ENCODE measurements around the gene PPP1R14C.

The PPP1R14C gene

DNA sequence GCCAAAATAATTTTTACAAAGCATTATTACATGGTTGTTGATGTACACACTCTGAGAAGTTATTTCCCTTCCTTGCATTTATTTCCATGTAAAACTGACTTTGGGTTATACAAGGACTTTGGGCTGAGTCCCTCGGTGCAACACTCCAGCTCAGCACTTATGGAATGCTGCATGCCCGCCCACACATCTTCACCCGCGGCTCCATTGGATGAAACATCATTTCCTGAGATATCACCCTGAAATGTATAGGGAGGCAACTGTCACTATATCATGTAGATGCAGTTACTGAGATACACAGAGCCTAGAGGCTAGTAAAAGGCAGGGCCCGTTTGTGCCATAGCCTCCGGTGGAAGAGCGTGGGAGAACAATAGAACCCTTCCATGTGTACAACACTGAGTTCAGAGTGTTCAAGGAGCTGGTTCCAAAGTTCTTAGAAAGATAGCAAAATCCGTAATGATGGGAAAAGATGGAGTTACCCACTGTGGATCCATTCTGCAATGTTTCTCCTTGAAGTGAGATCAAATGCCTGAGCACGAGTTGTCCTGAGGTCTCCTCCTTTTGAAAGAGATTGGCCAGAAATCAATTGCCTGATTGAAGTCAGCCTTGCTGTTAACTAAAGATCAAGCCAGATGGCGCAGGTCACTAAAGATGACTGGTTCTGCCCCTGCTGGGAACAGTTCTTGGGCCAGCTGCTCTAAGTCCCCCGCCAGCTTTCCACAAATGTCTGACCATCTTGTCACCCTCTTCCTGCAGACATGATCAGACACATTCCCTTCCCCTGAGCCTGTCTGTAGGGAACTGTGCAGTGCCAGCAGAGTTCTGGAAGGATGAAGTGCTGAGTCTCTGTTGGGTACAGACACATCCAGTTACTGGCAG lies 125.1 kb downstream of the PPP1R14C start:
- Histone ChIP-seq H2BK120ac (ENCODE audit: low read depth, low read length) (no peak overlapping the region), H4K91ac (ENCODE audit: low read length) (no peak overlapping the region), H2BK12ac (ENCODE audit: low read length in 2 of 2) (no peak overlapping the region), H3K4me3 (ENCODE audit: insufficient read depth in 1 of 2, low read depth in 1 of 2, low read length in 2 of 2) (no peak overlapping the region), H3K9ac (ENCODE audit: low read length) (peak overlapping the region; percentile 65), H3K4me1 (ENCODE audit: control insufficient read depth, insufficient read depth, low read depth, low read length) (peaks cover 10% of the 10 kb centered on the region), H3K14ac (ENCODE audit: low read length in 2 of 2) (no peak overlapping the region), H2BK5ac (ENCODE audit: low read depth, low read length, poor library complexity, severe bottlenecking) (no peak overlapping the region), H3K27ac (ENCODE audit: low read length, poor library complexity, severe bottlenecking) (no peak overlapping the region), H2AFZ (ENCODE audit: low read depth, low read length) (no peak overlapping the region), H3K79me1 (replicated peaks; ENCODE audit: low read length, poor library complexity, severe bottlenecking) (no peaks in the 10 kb centered on the region), H3K18ac (ENCODE audit: low read depth in 1 of 2, low read length in 2 of 2) (peak overlapping the region in 1 of 2 experiments; percentile 1), H2AK5ac (ENCODE audit: low read length, severe bottlenecking) (no peak overlapping the region), H3K36me3 (ENCODE audit: control insufficient read depth in 1 of 2, insufficient read depth in 2 of 2, low read depth in 1 of 2, low read length in 2 of 2) (no peaks in the 10 kb centered on the region), H4K8ac (ENCODE audit: low read length) (no peak overlapping the region), H2BK15ac (ENCODE audit: low read depth, poor library complexity, severe bottlenecking) (no peak overlapping the region), H3K4me2 (ENCODE audit: low read length, poor library complexity, severe bottlenecking) (no peak overlapping the region), H3K4ac (ENCODE audit: low read depth in 1 of 2, low read length in 2 of 2) (no peak overlapping the region), H3K27me3 (ENCODE audit: control insufficient read depth in 1 of 2, insufficient read depth in 1 of 2, low read length in 2 of 2) (no peaks in the 10 kb centered on the region), H3K9me3 (ENCODE audit: control insufficient read depth, low read length) (no peaks in the 10 kb centered on the region), H3K23ac (ENCODE audit: low read length in 2 of 2) (no peak overlapping the region)
- peak; percentile 24 for DNase-seq
- WGBS = 77% methylated on average over 8 of the region's 11 CpGs

- Histone ChIP-seq H3K23ac (ENCODE audit: low read length in 2 of 2) (no peak overlapping the region), H3K27ac (ENCODE audit: low read length, poor library complexity, severe bottlenecking) (no peak overlapping the region), H2AK5ac (ENCODE audit: low read length, severe bottlenecking) (no peak overlapping the region), H2AFZ (ENCODE audit: low read depth, low read length) (no peak overlapping the region), H3K27me3 (ENCODE audit: control insufficient read depth in 1 of 2, insufficient read depth in 1 of 2, low read length in 2 of 2) (peaks cover 0 to 5% of the 10 kb centered on the region in 2 experiments), H4K8ac (ENCODE audit: low read length) (no peak overlapping the region), H3K4ac (ENCODE audit: low read depth in 1 of 2, low read length in 2 of 2) (no peak overlapping the region), H2BK5ac (ENCODE audit: low read depth, low read length, poor library complexity, severe bottlenecking) (no peak overlapping the region), H3K9ac (ENCODE audit: low read length) (no peak overlapping the region), H3K36me3 (ENCODE audit: control insufficient read depth in 1 of 2, insufficient read depth in 2 of 2, low read depth in 1 of 2, low read length in 2 of 2) (no peaks in the 10 kb centered on the region), H2BK15ac (ENCODE audit: low read depth, poor library complexity, severe bottlenecking) (no peak overlapping the region), H3K14ac (ENCODE audit: low read length in 2 of 2) (peak overlapping the region in 1 of 2 experiments; percentile 48), H3K4me3 (ENCODE audit: insufficient read depth in 1 of 2, low read depth in 1 of 2, low read length in 2 of 2) (no peak overlapping the region), H3K18ac (ENCODE audit: low read depth in 1 of 2, low read length in 2 of 2) (no peak overlapping the region), H3K4me2 (ENCODE audit: low read length, poor library complexity, severe bottlenecking) (no peak overlapping the region), H4K91ac (ENCODE audit: low read length) (no peak overlapping the region), H2BK12ac (ENCODE audit: low read length in 2 of 2) (no peak overlapping the region), H2BK120ac (ENCODE audit: low read depth, low read length) (no peak overlapping the region), H3K79me1 (replicated peaks; ENCODE audit: low read length, poor library complexity, severe bottlenecking) (no peaks in the 10 kb centered on the region), H3K4me1 (ENCODE audit: control insufficient read depth, insufficient read depth, low read depth, low read length) (peaks cover 17% of the 10 kb centered on the region), H3K9me3 (ENCODE audit: control insufficient read depth, low read length) (no peaks in the 10 kb centered on the region)
- 93% methylated on average over 6 of the region's 6 CpGs for WGBS
- DNase-seq = no peak
These were observed 126.4 kb downstream of the PPP1R14C start for GRCh38 chr6:150269130-150269856.

- Histone ChIP-seq H3K23ac (ENCODE audit: low read length in 2 of 2) (no peak overlapping the region), H3K9me3 (ENCODE audit: control insufficient read depth, low read length) (no peaks in the 10 kb centered on the region), H4K8ac (ENCODE audit: low read length) (no peak overlapping the region), H3K4me1 (ENCODE audit: control insufficient read depth, insufficient read depth, low read depth, low read length) (peaks cover 17% of the 10 kb centered on the region), H3K14ac (ENCODE audit: low read length in 2 of 2) (peak overlapping the region in 1 of 2 experiments; percentile 48), H2BK15ac (ENCODE audit: low read depth, poor library complexity, severe bottlenecking) (no peak overlapping the region), H2BK120ac (ENCODE audit: low read depth, low read length) (no peak overlapping the region), H3K4ac (ENCODE audit: low read depth in 1 of 2, low read length in 2 of 2) (no peak overlapping the region), H3K27me3 (ENCODE audit: control insufficient read depth in 1 of 2, insufficient read depth in 1 of 2, low read length in 2 of 2) (peaks cover 0 to 10% of the 10 kb centered on the region in 2 experiments), H2BK12ac (ENCODE audit: low read length in 2 of 2) (no peak overlapping the region), H3K18ac (ENCODE audit: low read depth in 1 of 2, low read length in 2 of 2) (no peak overlapping the region), H3K79me1 (replicated peaks; ENCODE audit: low read length, poor library complexity, severe bottlenecking) (no peaks in the 10 kb centered on the region), H3K9ac (ENCODE audit: low read length) (no peak overlapping the region), H2BK5ac (ENCODE audit: low read depth, low read length, poor library complexity, severe bottlenecking) (no peak overlapping the region), H2AFZ (ENCODE audit: low read depth, low read length) (no peak overlapping the region), H3K27ac (ENCODE audit: low read length, poor library complexity, severe bottlenecking) (no peak overlapping the region), H3K4me3 (ENCODE audit: insufficient read depth in 1 of 2, low read depth in 1 of 2, low read length in 2 of 2) (no peak overlapping the region), H3K36me3 (ENCODE audit: control insufficient read depth in 1 of 2, insufficient read depth in 2 of 2, low read depth in 1 of 2, low read length in 2 of 2) (no peaks in the 10 kb centered on the region), H2AK5ac (ENCODE audit: low read length, severe bottlenecking) (no peak overlapping the region), H4K91ac (ENCODE audit: low read length) (no peak overlapping the region), H3K4me2 (ENCODE audit: low read length, poor library complexity, severe bottlenecking) (no peak overlapping the region)
- WGBS = 53% methylated on average over 4 of the region's 4 CpGs
- no peak for DNase-seq
These were observed 127.0 kb downstream of the PPP1R14C start for GRCh38 chr6:150269857-150270223.

- Histone ChIP-seq H4K8ac (ENCODE audit: low read length) (no peak overlapping the region), H4K91ac (ENCODE audit: low read length) (no peak overlapping the region), H2BK5ac (ENCODE audit: low read depth, low read length, poor library complexity, severe bottlenecking) (no peak overlapping the region), H3K79me1 (replicated peaks; ENCODE audit: low read length, poor library complexity, severe bottlenecking) (no peaks in the 10 kb centered on the region), H2BK120ac (ENCODE audit: low read depth, low read length) (no peak overlapping the region), H3K4me2 (ENCODE audit: low read length, poor library complexity, severe bottlenecking) (no peak overlapping the region), H3K4me1 (ENCODE audit: control insufficient read depth, insufficient read depth, low read depth, low read length) (peaks cover 17% of the 10 kb centered on the region), H3K23ac (ENCODE audit: low read length in 2 of 2) (no peak overlapping the region), H2BK12ac (ENCODE audit: low read length in 2 of 2) (no peak overlapping the region), H2AFZ (ENCODE audit: low read depth, low read length) (no peak overlapping the region), H3K9me3 (ENCODE audit: control insufficient read depth, low read length) (no peaks in the 10 kb centered on the region), H3K36me3 (ENCODE audit: control insufficient read depth in 1 of 2, insufficient read depth in 2 of 2, low read depth in 1 of 2, low read length in 2 of 2) (no peaks in the 10 kb centered on the region), H3K27me3 (ENCODE audit: control insufficient read depth in 1 of 2, insufficient read depth in 1 of 2, low read length in 2 of 2) (peaks cover 3 to 17% of the 10 kb centered on the region in 2 experiments), H2BK15ac (ENCODE audit: low read depth, poor library complexity, severe bottlenecking) (no peak overlapping the region), H3K9ac (ENCODE audit: low read length) (no peak overlapping the region), H3K18ac (ENCODE audit: low read depth in 1 of 2, low read length in 2 of 2) (no peak overlapping the region), H3K4ac (ENCODE audit: low read depth in 1 of 2, low read length in 2 of 2) (no peak overlapping the region), H3K14ac (ENCODE audit: low read length in 2 of 2) (no peak overlapping the region), H2AK5ac (ENCODE audit: low read length, severe bottlenecking) (no peak overlapping the region), H3K27ac (ENCODE audit: low read length, poor library complexity, severe bottlenecking) (no peak overlapping the region), H3K4me3 (ENCODE audit: insufficient read depth in 1 of 2, low read depth in 1 of 2, low read length in 2 of 2) (no peak overlapping the region)
- no peak for DNase-seq
- 90% methylated on average over 6 of the region's 9 CpGs for WGBS
These were observed 127.6 kb downstream of the PPP1R14C start for GRCh38 chr6:150270330-150271052.
